NCI-H2227 (cell line): ENCODE measurements around the gene FAM241B.
A peak's percentile ranks its signal among the peaks of the same experiment; 100 is the strongest.

Experiments
- DNase-seq: peaks from one replicate; lab custom pipeline; 2025; ENCODE audit not compliant: unreplicated experiment; lab: John Stamatoyannopoulos, UW

Gene FAM241B

GRCh38 chr10:69629897-69630650 lies at the start of gene FAM241B:
Gene FAM241B, plus strand, starts transcription at chr10:69630247. Its CDS starts 1,497 bp downstream, at chr10:69631744.
- DNase-seq = peak; percentile 81

- no peak for DNase-seq
Measured at GRCh38 chr10:69580435-69580834, 49.6 kb upstream of the FAM241B start.

- no peak for DNase-seq
Measured at GRCh38 chr10:69583106-69583505, 46.9 kb upstream of the FAM241B start.

- DNase-seq = no peak
Measured at GRCh38 chr10:69584624-69585023, 45.4 kb upstream of the FAM241B start.

- no peak for DNase-seq
Measured at GRCh38 chr10:69588358-69588757, 41.7 kb upstream of the FAM241B start.

- no peak for DNase-seq
Measured at GRCh38 chr10:69600761-69601330, 29.2 kb upstream of the FAM241B start.

GRCh38 chr10:69609077-69609476 lies 21.0 kb upstream of the FAM241B start:
- no peak for DNase-seq

GRCh38 chr10:69612760-69613159 lies 17.3 kb upstream of the FAM241B start:
- DNase-seq = no peak

GRCh38 chr10:69614130-69614529 lies 15.9 kb upstream of the FAM241B start:
- no peak for DNase-seq

- DNase-seq = no peak
Measured at GRCh38 chr10:69616358-69616757, 13.7 kb upstream of the FAM241B start.

- no peak for DNase-seq
Measured at GRCh38 chr10:69618746-69619145, 11.3 kb upstream of the FAM241B start.

- DNase-seq = no peak
Measured at GRCh38 chr10:69619626-69620025, 10.4 kb upstream of the FAM241B start.

- no peak for DNase-seq
Measured at GRCh38 chr10:69620625-69621024, 9.4 kb upstream of the FAM241B start.

- DNase-seq = no peak
Measured at GRCh38 chr10:69624245-69624786, 5.7 kb upstream of the FAM241B start.

- DNase-seq = no peak
Measured at GRCh38 chr10:69626826-69627225, 3.2 kb upstream of the FAM241B start.

- DNase-seq = no peak
Measured at GRCh38 chr10:69628891-69629290, 1.2 kb upstream of the FAM241B start.

- DNase-seq = no peak
Measured at GRCh38 chr10:69629519-69629896, 539 bp upstream of the FAM241B start.

GRCh38 chr10:69630651-69631400 lies 779 bp downstream of the FAM241B start:
- no peak for DNase-seq

- no peak for DNase-seq
Measured at GRCh38 chr10:69631566-69631965, 1.5 kb downstream of the FAM241B start.

GRCh38 chr10:69632516-69633199 lies 2.6 kb downstream of the FAM241B start:
- DNase-seq = no peak
